OCI-LY7 (cell line): Measurements from ENCODE around the gene NDUFA7. TPM values are rescaled to one million over a fixed set of nuclear protein-coding genes. Genes with fewer than 3 reads are reported as not detected.
A peak's percentile ranks its signal among the peaks of the same experiment; 100 is the strongest.
"Not testable (repeated sequence)": the region's sequence is repeated elsewhere in the genome, so short reads cannot be mapped to it uniquely, and the experiment has no call there.

Source experiments
- BruUV-seq: library from RNA; stranded (reverse); fragments of 400-500 nt; replicated peaks from 2 replicates; lab custom pipeline; 2021; lab: Mats Ljungman, UMichigan
- CTCF ChIA-PET: fragments of 300-600 bp; sonication (Branson Sonifier 250); formaldehyde crosslinking; loops from one replicate; lab custom pipeline; 2022; ENCODE audit warnings: antibody characterized with exemption; ENCODE audit not compliant: unreplicated experiment; lab: Charles Lee
- POLR2A ChIA-PET: fragments of 300-600 bp; sonication (Branson Sonifier 250); formaldehyde crosslinking; loops from one replicate; lab custom pipeline; 2022; ENCODE audit warnings: antibody characterized with exemption; lab: Charles Lee
- DNase-seq: peaks from one replicate; pipeline ENCODE4 v3.0.0-alpha.2; 2015; ENCODE audit warnings: low spot score
- H2AFZ ChIP-seq: fragments of 200-600 bp; sonication (generic), shearing (Covaris generic); 2 replicates; pipeline ENCODE4 v1.6.1; 2014; ENCODE audit warnings: mild to moderate bottlenecking, antibody characterized with exemption, low read length, moderate library complexity
- H3K27ac ChIP-seq: fragments of 200-600 bp; sonication (generic); 2 replicates; pipeline ENCODE4 v1.5.1; 2014; ENCODE audit warnings: mixed run types, low read depth, mild to moderate bottlenecking, moderate library complexity, low read length, inconsistent platforms; ENCODE audit not compliant: poor library complexity, severe bottlenecking
- H3K36me3 ChIP-seq: fragments of 200-600 bp; sonication (generic); 2 replicates; pipeline ENCODE4 v1.6.1; 2014; ENCODE audit warnings: mild to moderate bottlenecking, antibody characterized with exemption, low read length, moderate library complexity, mixed read lengths; ENCODE audit not compliant: insufficient read depth
- H3K4me1 ChIP-seq: fragments of 200-600 bp; sonication (generic); 2 replicates; pipeline ENCODE4 v1.5.1; 2014; ENCODE audit warnings: mild to moderate bottlenecking, low read length; ENCODE audit not compliant: insufficient read depth, poor library complexity, severe bottlenecking
- H3K4me2 ChIP-seq: fragments of 200-600 bp; sonication (generic); 2 replicates; pipeline ENCODE4 v1.6.1; 2014; ENCODE audit warnings: mild to moderate bottlenecking, low read length
- H3K4me3 ChIP-seq: fragments of 200-600 bp; sonication (generic); 2 replicates; pipeline ENCODE4 v1.5.1; 2014; ENCODE audit warnings: mild to moderate bottlenecking, low read depth, low read length; ENCODE audit not compliant: poor library complexity, severe bottlenecking
- H3K79me2 ChIP-seq: fragments of 200-600 bp; sonication (generic); 2 replicates; pipeline ENCODE4 v1.6.1; 2016; ENCODE audit warnings: low read depth, mild to moderate bottlenecking, low read length, moderate library complexity, mixed read lengths; ENCODE audit not compliant: insufficient read depth
- H3K9me2 ChIP-seq: fragments of 200-600 bp; sonication (generic); 2 replicates; pipeline ENCODE4 v1.6.1; 2016; ENCODE audit warnings: mild to moderate bottlenecking, low read length, mixed read lengths; ENCODE audit not compliant: insufficient read depth
- H3K9me3 ChIP-seq: fragments of 200-600 bp; sonication (generic); 2 replicates; pipeline ENCODE4 v1.6.1; 2014; ENCODE audit warnings: mild to moderate bottlenecking, mixed run types, low read length, mixed read lengths
- H4K20me1 ChIP-seq: fragments of 200-600 bp; sonication (generic); 2 replicates; pipeline ENCODE4 v1.6.1; 2014; ENCODE audit warnings: mild to moderate bottlenecking, antibody characterized with exemption, low read length, moderate library complexity, mixed read lengths; ENCODE audit not compliant: insufficient read depth
- CTCF ChIP-seq: fragments of 200-600 bp; sonication (generic); conservative IDR thresholded peaks from 2 replicates; pipeline ENCODE4 v1.5.1; 2014; ENCODE audit warnings: mild to moderate bottlenecking, antibody characterized with exemption, low read length, moderate library complexity, mixed read lengths
- EZH2phosphoT487 ChIP-seq: fragments of 200-600 bp; sonication (generic); IDR thresholded peaks from 2 replicates; pipeline ENCODE4 v1.6.1; 2018; ENCODE audit warnings: low read depth, borderline replicate concordance, mild to moderate bottlenecking, mixed run types, antibody characterized with exemption, low read length, moderate library complexity, mixed read lengths
- intact Hi-C: fragments of 100-400 bp; cut with micrococcal nuclease; formaldehyde crosslinking; loops from one replicate; pipeline ENCODE4 v1.10.0; 2022; ENCODE audit not compliant: unreplicated experiment
- total RNA-seq, 2 experiments: library from RNA; depleted of rRNA in 1 of 2; stranded (reverse); fragments of >200 nt in 1 of 2; shearing (Covaris generic) in 1 of 2; gene quantifications; 2 replicates each; pipeline ENCODE4 v1.2.3, GENCODE V29; 2014 to 2022

The NDUFA7 gene
- total RNA-seq, 2 experiments from 2014 or later: 93.0 to 103 TPM

DNA sequence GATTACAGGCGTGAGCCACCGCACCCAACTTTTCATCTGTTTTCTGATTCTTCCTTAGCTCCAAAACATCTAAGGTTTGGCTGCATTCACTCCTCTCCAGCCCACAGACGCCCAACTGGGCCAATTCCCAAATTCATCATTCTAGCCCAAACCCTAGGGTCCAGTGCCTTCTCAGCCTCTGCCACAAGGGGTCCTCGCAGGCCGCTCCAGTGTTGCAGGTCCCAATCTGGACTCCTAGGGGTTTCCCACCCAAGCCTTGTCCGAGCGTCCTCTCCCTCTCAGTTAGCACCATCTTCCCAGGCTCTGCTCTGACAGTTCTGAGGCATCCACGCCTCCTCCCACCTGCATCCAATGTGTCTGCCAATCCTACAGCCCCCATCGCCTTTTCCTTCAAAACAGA is 44.7 kb downstream of the NDUFA7 start:
- H3K9me3 ChIP-seq, H4K20me1 ChIP-seq, H3K4me3 ChIP-seq: not testable (repeated sequence)

GRCh38 chr19:8269724-8270123 is 51.5 kb downstream of the NDUFA7 start:
- no peaks in the 10 kb centered on the region for H4K20me1 ChIP-seq
- no peaks in the 10 kb centered on the region for H3K36me3 ChIP-seq
- H3K9me2 ChIP-seq: no peaks in the 10 kb centered on the region
- H3K4me2 ChIP-seq: peak overlapping the region; percentile 83
- DNase-seq: no peak
- POLR2A ChIA-PET: no interaction called here
- BruUV-seq: no TSS peak
- no peaks in the 10 kb centered on the region for H3K79me2 ChIP-seq
- TF ChIP-seq CTCF (no peak), EZH2phosphoT487 (no peak)
- no peak overlapping the region for H2AFZ ChIP-seq
- peaks cover 27% of the 10 kb centered on the region for H3K4me1 ChIP-seq
- intact Hi-C loops: loop anchor here (5.0 kb wide), 3 partner anchors 53 to 327 kb away; partner anchors contain the start of genes NDUFA7, RPS28 and TIMM44
- CTCF ChIA-PET: no interaction called here
- no peak overlapping the region for H3K27ac ChIP-seq
- H3K9me3 ChIP-seq: no peaks in the 10 kb centered on the region
- no peak overlapping the region for H3K4me3 ChIP-seq

More for the DNA sequence above, 44.7 kb downstream of the NDUFA7 start:
- BruUV-seq, H3K4me1 ChIP-seq, CTCF ChIA-PET, H2AFZ ChIP-seq, intact Hi-C loops, H3K27ac ChIP-seq, H3K36me3 ChIP-seq, H3K4me2 ChIP-seq, POLR2A ChIA-PET, DNase-seq, H3K9me2 ChIP-seq, H3K79me2 ChIP-seq: not testable (repeated sequence)

DNA sequence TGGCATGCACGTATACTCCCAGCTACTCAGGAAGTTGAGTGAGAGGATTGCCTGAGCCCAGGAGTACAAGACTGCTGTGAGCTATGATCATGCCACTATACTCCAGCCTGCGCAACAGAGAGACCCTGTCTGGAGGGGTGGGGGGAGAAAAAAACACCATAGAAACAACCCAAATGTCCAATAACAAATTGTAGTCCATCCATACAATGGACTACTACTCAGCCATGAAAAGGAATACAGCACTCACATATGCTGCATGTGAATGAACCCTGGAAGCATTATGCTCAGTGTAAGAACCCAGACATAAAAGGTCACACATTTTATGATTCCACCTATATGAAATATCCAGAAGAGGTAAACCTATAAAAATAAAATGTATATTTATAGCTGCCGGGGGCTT is 55.3 kb downstream of the NDUFA7 start:
- TF ChIP-seq EZH2phosphoT487: no peak
- TF ChIP-seq CTCF: no peak
- H2AFZ ChIP-seq: no peak overlapping the region
- no peaks in the 10 kb centered on the region for H4K20me1 ChIP-seq
- H3K79me2 ChIP-seq: no peaks in the 10 kb centered on the region
- H3K36me3 ChIP-seq: peaks cover 9% of the 10 kb centered on the region; the same call in 1 of the 2 replicates
- no peak overlapping the region for H3K4me3 ChIP-seq
- H3K27ac ChIP-seq: no peak overlapping the region
- no peak overlapping the region for H3K4me2 ChIP-seq
- H3K4me1 ChIP-seq: peaks cover 27% of the 10 kb centered on the region
- no peak for DNase-seq
- BruUV-seq: no TSS peak
- no peaks in the 10 kb centered on the region for H3K9me3 ChIP-seq
- CTCF ChIA-PET: no interaction called here
- POLR2A ChIA-PET: interaction anchor here (0.6 kb wide), 1 partner anchor 251 kb away, joined by 3 read pairs; no protein-coding TSS in a partner anchor
- intact Hi-C loops: loop anchor here (5.0 kb wide), 3 partner anchors 56 to 324 kb away; partner anchors contain the start of genes NDUFA7, RPS28 and TIMM44
- no peaks in the 10 kb centered on the region for H3K9me2 ChIP-seq

DNA sequence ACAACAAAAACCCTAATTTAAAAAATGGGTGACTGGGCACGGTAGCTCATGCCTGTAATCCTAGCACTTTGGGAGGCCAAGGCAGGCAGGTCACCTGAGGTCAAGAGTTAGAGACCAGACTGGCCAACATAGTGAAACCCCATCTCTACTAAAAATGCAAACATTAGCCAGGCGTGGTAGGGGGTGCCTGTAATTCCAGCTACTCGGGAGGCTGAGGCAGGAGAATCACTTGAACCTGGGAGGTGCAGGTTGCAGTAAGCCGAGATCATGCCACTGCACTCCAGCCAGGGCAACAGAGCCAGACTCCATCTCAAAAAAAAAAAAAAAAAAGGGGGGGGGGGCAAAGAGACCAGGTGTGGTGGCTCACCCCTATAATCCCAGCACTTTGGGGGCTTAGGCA is 56.9 kb downstream of the NDUFA7 start:
- BruUV-seq, H3K4me2 ChIP-seq, H3K79me2 ChIP-seq, H3K27ac ChIP-seq, DNase-seq, H3K9me3 ChIP-seq, H3K36me3 ChIP-seq, H2AFZ ChIP-seq, intact Hi-C loops, POLR2A ChIA-PET, H4K20me1 ChIP-seq, H3K9me2 ChIP-seq, H3K4me3 ChIP-seq, CTCF ChIA-PET: not testable (repeated sequence)
- H3K4me1 ChIP-seq: peaks cover 19% of the 10 kb centered on the region
